RWPE2 (cell line): ENCODE results near the gene GPR143.

ENCODE experiments used
- ATAC-seq: fragments of 200-7000 bp; cut with Tn5 transposase; 3 replicates; pipeline ENCODE4 v1.9.1; 2021; ENCODE audit warnings: low read depth
- DNase-seq: peaks from one replicate; pipeline ENCODE4 v3.0.0-alpha.2; 2020; ENCODE audit warnings: low spot score
- H3K27ac ChIP-seq: fragments of 450-650 bp; 2 replicates; pipeline ENCODE4 v1.5.1; 2017; ENCODE audit warnings: mild to moderate bottlenecking; ENCODE audit not compliant: poor library complexity, severe bottlenecking
- H3K27me3 ChIP-seq: fragments of 250-450 bp; sonication (Bioruptor Pico); 2 replicates; pipeline ENCODE4 v1.5.1; 2021; ENCODE audit warnings: mild to moderate bottlenecking, moderate library complexity; ENCODE audit not compliant: insufficient read depth, poor library complexity, severe bottlenecking
- H3K36me3 ChIP-seq: fragments of 250-450 bp; sonication (Bioruptor Pico); 2 replicates; pipeline ENCODE4 v1.5.1; 2020; ENCODE audit warnings: low read depth, mild to moderate bottlenecking, moderate library complexity
- H3K4me1 ChIP-seq: fragments of 250-450 bp; sonication (Bioruptor Pico); 2 replicates; pipeline ENCODE4 v1.5.1; 2021; ENCODE audit warnings: mild to moderate bottlenecking, moderate library complexity; ENCODE audit not compliant: insufficient read depth, poor library complexity, severe bottlenecking
- H3K4me3 ChIP-seq: fragments of 250-450 bp; sonication (Bioruptor Pico); 2 replicates; pipeline ENCODE4 v1.5.1; 2021; ENCODE audit warnings: mild to moderate bottlenecking, moderate library complexity; ENCODE audit not compliant: severe bottlenecking
- H3K9me3 ChIP-seq: fragments of 250-450 bp; sonication (Bioruptor Pico); 2 replicates; pipeline ENCODE4 v1.5.1; 2021; ENCODE audit warnings: mild to moderate bottlenecking, moderate library complexity; ENCODE audit not compliant: severe bottlenecking
- TF ChIP-seq, protein P1 (sequence below): fragments of 450-650 bp; IDR thresholded peaks from one replicate; pipeline ENCODE4 v1.5.1; 2017; ENCODE audit warnings: mild to moderate bottlenecking, moderate library complexity; ENCODE audit not compliant: poor library complexity, severe bottlenecking

Gene GPR143

DNA sequence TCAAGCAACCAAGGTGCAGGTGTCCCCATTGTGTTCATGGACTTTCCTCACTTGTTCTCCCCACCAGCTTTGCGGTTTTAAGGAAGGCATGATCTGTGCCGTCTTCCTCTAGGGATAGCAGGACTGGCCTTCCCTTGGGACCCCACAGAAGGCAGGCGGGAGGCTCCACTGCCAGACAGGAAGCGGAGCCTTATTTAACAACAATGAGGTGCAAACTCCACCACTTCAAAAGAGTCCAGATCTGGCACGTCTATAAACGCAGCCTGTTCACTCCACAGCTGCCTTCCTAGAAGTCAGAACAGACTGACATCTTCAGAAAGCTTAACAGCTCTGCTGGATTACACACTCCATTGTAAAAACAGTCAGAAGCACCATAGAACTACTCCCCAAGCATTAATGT is 1.7 kb upstream of the GPR143 start:
- no peaks in the 10 kb centered on the region for H3K27me3 ChIP-seq
- no peak overlapping the region for H3K4me3 ChIP-seq
- ATAC-seq: no peak
- H3K9me3 ChIP-seq: no peaks in the 10 kb centered on the region
- no peaks in the 10 kb centered on the region for H3K36me3 ChIP-seq
- no peak for DNase-seq
- TF ChIP-seq, protein P1, sequence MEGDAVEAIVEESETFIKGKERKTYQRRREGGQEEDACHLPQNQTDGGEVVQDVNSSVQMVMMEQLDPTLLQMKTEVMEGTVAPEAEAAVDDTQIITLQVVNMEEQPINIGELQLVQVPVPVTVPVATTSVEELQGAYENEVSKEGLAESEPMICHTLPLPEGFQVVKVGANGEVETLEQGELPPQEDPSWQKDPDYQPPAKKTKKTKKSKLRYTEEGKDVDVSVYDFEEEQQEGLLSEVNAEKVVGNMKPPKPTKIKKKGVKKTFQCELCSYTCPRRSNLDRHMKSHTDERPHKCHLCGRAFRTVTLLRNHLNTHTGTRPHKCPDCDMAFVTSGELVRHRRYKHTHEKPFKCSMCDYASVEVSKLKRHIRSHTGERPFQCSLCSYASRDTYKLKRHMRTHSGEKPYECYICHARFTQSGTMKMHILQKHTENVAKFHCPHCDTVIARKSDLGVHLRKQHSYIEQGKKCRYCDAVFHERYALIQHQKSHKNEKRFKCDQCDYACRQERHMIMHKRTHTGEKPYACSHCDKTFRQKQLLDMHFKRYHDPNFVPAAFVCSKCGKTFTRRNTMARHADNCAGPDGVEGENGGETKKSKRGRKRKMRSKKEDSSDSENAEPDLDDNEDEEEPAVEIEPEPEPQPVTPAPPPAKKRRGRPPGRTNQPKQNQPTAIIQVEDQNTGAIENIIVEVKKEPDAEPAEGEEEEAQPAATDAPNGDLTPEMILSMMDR: no peak
- H3K4me1 ChIP-seq: no peaks in the 10 kb centered on the region
- H3K27ac ChIP-seq: no peak overlapping the region

DNA sequence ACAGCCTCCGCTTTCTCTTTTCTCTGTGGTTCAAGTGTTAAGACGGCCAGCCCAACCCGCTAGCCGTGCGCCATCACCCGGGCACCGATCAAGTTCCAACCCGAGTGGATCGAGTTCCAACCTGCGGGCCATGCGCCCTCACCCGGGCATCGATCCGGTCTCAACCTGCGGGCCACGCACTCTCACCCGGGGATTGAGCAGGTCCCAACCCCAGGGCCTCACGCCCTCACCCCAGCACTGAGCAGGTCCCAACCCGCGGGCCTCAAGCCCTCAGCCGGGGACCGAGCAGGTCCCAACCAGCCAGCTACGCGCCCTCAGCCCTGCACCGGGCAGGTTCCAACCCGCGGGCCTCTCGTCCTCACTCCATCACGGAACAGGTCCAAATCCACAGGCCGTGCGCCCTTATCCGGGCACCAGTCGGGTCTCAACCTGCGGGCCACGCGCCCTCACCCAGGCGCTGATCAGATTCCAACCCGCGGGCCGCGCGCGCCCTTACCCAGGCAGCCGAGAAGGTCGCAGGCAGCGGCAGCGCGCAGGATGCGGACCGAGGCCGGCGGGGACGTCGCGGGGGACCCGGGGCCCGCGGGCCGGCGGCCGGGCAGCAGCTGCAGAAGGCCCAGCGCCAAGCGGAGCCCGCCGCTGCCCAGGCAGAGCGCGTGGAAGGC is 443 bp downstream of the GPR143 start:
- DNase-seq (no peak), ATAC-seq (no peak)
- no peaks in the 10 kb centered on the region for H3K27me3 ChIP-seq
- no peak overlapping the region for H3K4me3 ChIP-seq
- H3K36me3 ChIP-seq: no peaks in the 10 kb centered on the region
- TF ChIP-seq, protein P1: no peak
- no peaks in the 10 kb centered on the region for H3K9me3 ChIP-seq
- H3K4me1 ChIP-seq: no peaks in the 10 kb centered on the region
- no peak overlapping the region for H3K27ac ChIP-seq

DNA sequence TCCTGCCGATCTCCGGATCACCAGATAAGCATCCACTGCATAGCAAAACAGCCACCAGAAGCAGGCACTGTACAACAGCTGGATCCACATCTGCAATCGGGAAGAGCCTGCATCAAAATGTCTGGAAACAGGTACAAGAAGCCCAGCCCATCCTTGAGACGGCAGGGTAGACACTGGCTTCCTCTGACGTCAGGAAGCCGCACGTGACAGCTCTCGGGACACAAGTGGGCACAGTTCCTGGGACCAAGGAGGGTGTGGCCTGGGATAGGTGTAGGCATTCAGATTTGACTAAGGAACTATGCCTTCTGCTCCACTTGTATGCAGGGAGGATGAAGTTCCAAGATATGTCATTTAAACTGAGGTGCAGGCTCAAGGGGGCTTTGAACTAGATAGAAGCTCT is 6.3 kb downstream of the GPR143 start:
- H3K4me1 ChIP-seq: no peaks in the 10 kb centered on the region
- no peak for ATAC-seq
- H3K9me3 ChIP-seq: no peaks in the 10 kb centered on the region
- H3K36me3 ChIP-seq: no peaks in the 10 kb centered on the region
- DNase-seq: no peak
- H3K27me3 ChIP-seq: no peaks in the 10 kb centered on the region
- H3K27ac ChIP-seq: no peak overlapping the region
- H3K4me3 ChIP-seq: no peak overlapping the region
- TF ChIP-seq, protein P1: no peak

DNA sequence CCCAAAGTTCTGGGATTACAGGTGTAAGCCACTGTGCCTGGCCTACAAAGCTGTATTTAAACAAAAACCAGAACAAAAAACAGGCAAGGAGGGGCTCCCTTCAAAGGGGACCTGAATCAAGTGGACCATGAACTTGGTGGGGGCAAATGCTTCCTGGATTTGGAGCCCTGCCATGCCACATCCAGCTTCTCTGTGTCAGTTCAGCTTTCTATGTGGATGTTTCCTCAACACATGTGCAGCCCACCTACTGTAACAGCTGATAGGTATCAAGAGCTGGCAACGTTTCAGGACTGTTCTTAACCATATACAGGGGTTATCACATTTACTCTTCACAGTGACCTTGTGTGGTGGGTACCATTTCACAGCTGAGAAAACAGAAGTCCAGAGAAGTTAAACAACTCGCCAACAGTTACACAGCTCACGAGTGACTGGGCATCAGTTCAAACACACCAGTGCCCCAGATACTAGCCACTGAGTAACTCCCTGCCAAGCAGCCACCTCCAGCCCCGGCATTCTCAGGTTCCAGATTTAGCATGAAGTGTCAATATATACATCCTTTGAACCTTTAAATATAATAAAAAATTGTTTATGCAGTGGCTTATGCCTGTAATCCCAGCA is 7.5 kb downstream of the GPR143 start:
- Histone ChIP-seq H3K9me3 (no peaks in the 10 kb centered on the region), H3K27ac (no peak overlapping the region), H3K4me3 (no peak overlapping the region), H3K4me1 (no peaks in the 10 kb centered on the region), H3K36me3 (no peaks in the 10 kb centered on the region), H3K27me3 (no peaks in the 10 kb centered on the region)
- DNase-seq: no peak
- TF ChIP-seq, protein P1: no peak
- ATAC-seq: no peak

DNA sequence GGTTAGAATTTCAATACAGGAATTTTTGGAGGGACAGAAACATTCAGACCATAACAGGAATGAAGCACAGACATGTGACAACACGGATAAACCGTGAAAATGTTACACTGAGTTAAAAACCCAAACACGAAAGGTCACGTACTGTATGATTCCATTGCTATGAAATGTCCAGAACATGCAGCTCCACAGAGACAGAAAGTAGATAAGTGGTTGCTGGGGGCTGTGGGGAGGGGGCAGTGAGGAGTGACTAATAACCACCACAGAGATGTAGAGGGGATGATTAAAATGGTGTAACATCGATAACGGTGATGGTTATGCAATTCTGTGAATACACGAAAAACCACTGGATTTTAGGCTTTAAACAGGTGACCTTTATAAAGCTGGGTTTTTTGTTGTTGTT is 8.3 kb downstream of the GPR143 start:
- Histone ChIP-seq H3K27ac (no peak overlapping the region), H3K4me3 (no peak overlapping the region), H3K27me3 (no peaks in the 10 kb centered on the region), H3K4me1 (no peaks in the 10 kb centered on the region), H3K9me3 (no peaks in the 10 kb centered on the region), H3K36me3 (no peaks in the 10 kb centered on the region)
- DNase-seq (no peak), ATAC-seq (no peak)
- TF ChIP-seq, protein P1: no peak
